Ishikawa (cell line): Measurements from ENCODE around the gene ELAVL1.

Experiments used
- CEBPB ChIP-seq: IDR thresholded peaks from 2 replicates; pipeline ENCODE4 v1.6.1; 2012
- CREB1 ChIP-seq: IDR thresholded peaks from 2 replicates; pipeline ENCODE4 v1.6.1; 2012; ENCODE audit warnings: low read depth
- EGR1 ChIP-seq: IDR thresholded peaks from 2 replicates; pipeline ENCODE4 v1.6.1; 2012
- EP300 ChIP-seq: IDR thresholded peaks from 2 replicates; pipeline ENCODE4 v1.6.1; 2012; ENCODE audit warnings: borderline replicate concordance
- FOXM1 ChIP-seq: IDR thresholded peaks from 2 replicates; pipeline ENCODE4 v1.6.1; 2012; ENCODE audit warnings: low read depth, borderline replicate concordance
- MAX ChIP-seq: IDR thresholded peaks from 2 replicates; pipeline ENCODE4 v1.6.1; 2012
- NFIC ChIP-seq: IDR thresholded peaks from 2 replicates; pipeline ENCODE4 v1.6.1; 2012
- RAD21 ChIP-seq: IDR thresholded peaks from 2 replicates; pipeline ENCODE4 v1.6.1; 2012; ENCODE audit warnings: low read depth
- REST ChIP-seq: IDR thresholded peaks from 2 replicates; pipeline ENCODE4 v1.6.1; 2012; ENCODE audit warnings: low read depth, mild to moderate bottlenecking
- TAF1 ChIP-seq: IDR thresholded peaks from 2 replicates; pipeline ENCODE4 v1.6.1; 2012; ENCODE audit warnings: low read depth, mild to moderate bottlenecking
- TCF12 ChIP-seq: IDR thresholded peaks from 2 replicates; pipeline ENCODE4 v1.6.1; 2012; ENCODE audit warnings: low read depth
- TEAD4 ChIP-seq: IDR thresholded peaks from 2 replicates; pipeline ENCODE4 v1.6.1; 2012
- USF1 ChIP-seq: IDR thresholded peaks from 2 replicates; pipeline ENCODE4 v1.6.1; 2012
- YY1 ChIP-seq: IDR thresholded peaks from 2 replicates; pipeline ENCODE4 v1.6.1; 2012; ENCODE audit warnings: low read depth
- ZBTB7A ChIP-seq: IDR thresholded peaks from 2 replicates; pipeline ENCODE4 v1.6.1; 2012; ENCODE audit warnings: low read depth

Gene ELAVL1

GRCh38 chr19:7980635-7981121 is 24.8 kb downstream of the ELAVL1 start:
- TF ChIP-seq EGR1 (no peak), RAD21 (no peak), YY1 (no peak), TCF12 (no peak), REST (no peak), NFIC (no peak)

GRCh38 chr19:7980168-7980567 is 25.3 kb downstream of the ELAVL1 start:
- no peak for TF ChIP-seq ZBTB7A
- no peak for TF ChIP-seq EGR1
- TF ChIP-seq EP300 = no peak
- no peak for TF ChIP-seq TCF12
- TF ChIP-seq REST = no peak
- no peak for TF ChIP-seq MAX
- TF ChIP-seq TAF1 = no peak
- TF ChIP-seq CREB1 = no peak
- no peak for TF ChIP-seq RAD21
- no peak for TF ChIP-seq YY1
- TF ChIP-seq TEAD4 = no peak
- no peak for TF ChIP-seq CEBPB
- TF ChIP-seq FOXM1 = no peak
- TF ChIP-seq NFIC = no peak
- no peak for TF ChIP-seq USF1

- TF ChIP-seq TCF12 = no peak
- no peak for TF ChIP-seq CREB1
- TF ChIP-seq NFIC = no peak
- no peak for TF ChIP-seq CEBPB
- no peak for TF ChIP-seq TAF1
- no peak for TF ChIP-seq RAD21
- TF ChIP-seq USF1 = no peak
- TF ChIP-seq TEAD4 = no peak
- TF ChIP-seq REST = no peak
- no peak for TF ChIP-seq ZBTB7A
- no peak for TF ChIP-seq MAX
- TF ChIP-seq YY1 = no peak
- TF ChIP-seq EP300 = no peak
- TF ChIP-seq EGR1 = no peak
- no peak for TF ChIP-seq FOXM1
Measured at GRCh38 chr19:7979559-7979958, 25.9 kb downstream of the ELAVL1 start.

- TF ChIP-seq EGR1 (no peak), RAD21 (no peak), MAX (no peak), TEAD4 (no peak), TCF12 (no peak), EP300 (no peak), ZBTB7A (no peak), YY1 (no peak), CEBPB (no peak), TAF1 (no peak), FOXM1 (no peak), CREB1 (no peak), REST (no peak), USF1 (no peak), NFIC (no peak)
Measured at GRCh38 chr19:7979011-7979410, 26.4 kb downstream of the ELAVL1 start.
